Stomach (tissue), 9 donors: ENCODE data around the gene NFIC. TPM values are rescaled to one million over a fixed set of nuclear protein-coding genes. Genes with fewer than 3 reads are reported as not detected.

ENCODE experiments used
- DNase-seq, 2 donors: peaks; one replicate each; pipeline versions ENCODE4 v3.0.0 to v3.0.0-alpha.2; 2013 to 2019
- H3K27ac ChIP-seq, 5 donors: fragments of 200-600 bp in 4 of 5; sonication (generic) in 4 of 5; one replicate each; pipeline ENCODE4 v1.5.1; 2013 to 2019; ENCODE audit warnings: mild to moderate bottlenecking in 1 of 5, moderate library complexity in 1 of 5
- H3K27me3 ChIP-seq, 3 donors: fragments of 200-600 bp; sonication (generic); one replicate each; pipeline ENCODE4 v1.5.1; 2017 to 2019; ENCODE audit warnings: mixed run types in 1 of 3
- H3K36me3 ChIP-seq, 4 donors: fragments of 200-600 bp; sonication (generic); 1 replicate in 3 of 4; 2 replicates in 1 of 4; pipeline ENCODE4 v1.5.1; 2016 to 2019
- H3K4me1 ChIP-seq, 4 donors: fragments of 200-600 bp; sonication (generic); one replicate each; pipeline ENCODE4 v1.5.1; 2016 to 2019
- H3K4me3 ChIP-seq, 4 donors: fragments of 200-600 bp; sonication (generic) in 3 of 4; one replicate each; pipeline ENCODE4 v1.5.1; 2016 to 2019; ENCODE audit warnings: mild to moderate bottlenecking in 1 of 4
- H3K9me3 ChIP-seq, 4 donors: fragments of 200-600 bp; sonication (generic); one replicate each; pipeline ENCODE4 v1.5.1; 2016 to 2019
- CTCF ChIP-seq, 7 experiments: fragments of 450-650 bp in 4 of 7; fragments of 200-600 bp in 3 of 7; sonication (generic) in 3 of 7; IDR thresholded peaks; one replicate each; pipeline ENCODE4 v1.5.1; 2016 to 2019; ENCODE audit warnings: antibody characterized with exemption in 7 of 7, control low read depth in 2 of 7, mild to moderate bottlenecking in 1 of 7
- EP300 ChIP-seq: sonication (generic); formaldehyde crosslinking; IDR thresholded peaks from one replicate; pipeline ENCODE4 v1.6.1; 2017; ENCODE audit warnings: antibody characterized with exemption
- POLR2A ChIP-seq, 4 donors: fragments of 450-650 bp; IDR thresholded peaks; one replicate each; pipeline ENCODE4 v1.6.1; 2016; ENCODE audit warnings: antibody characterized with exemption in 4 of 4, control low read depth in 2 of 4, mild to moderate bottlenecking in 1 of 4, moderate library complexity in 1 of 4
- POLR2AphosphoS5 ChIP-seq, 3 donors: sonication (generic); formaldehyde crosslinking; IDR thresholded peaks; one replicate each; pipeline ENCODE4 v1.6.1; 2016; ENCODE audit warnings: antibody characterized with exemption in 3 of 3
- WGBS, 5 donors: extraction: QIAGEN DNeasy Blood & Tissue Kit in 3 of 5; methylation state at CpG; one replicate each; pipeline versions ENCODE4 v1.1.5 to v1.1.7; 2013 to 2018; 5-methylcytosine and 5-hydroxymethylcytosine counted together
- intact Hi-C: fragments of 100-400 bp; cut with DNase I; formaldehyde crosslinking; loops from one replicate; pipeline ENCODE4 v1.15.1; 2023; ENCODE audit warnings: low total_unique reads
- polyA plus RNA-seq, 3 donors: library from polyadenylated mRNA; stranded (reverse); fragments of 200-250 nt; gene quantifications; one replicate each; pipeline ENCODE4 v1.2.3, GENCODE V29; 2013
- total RNA-seq, 5 donors: library from RNA; depleted of rRNA; stranded (reverse); fragments of >200 nt; gene quantifications; one replicate each; pipeline versions ENCODE4 v1.1.0 to v1.2.3, GENCODE V29; 2014 to 2016
- donor health status: healthy with polysubstance abuse.
- donor health status: Bipolar disorder and iron deficiency.
- donor health status: healthy.

NFIC gene
- total and polyA plus RNA-seq, 8 donors: 16.7 to 251 (median 47.8) TPM

DNA sequence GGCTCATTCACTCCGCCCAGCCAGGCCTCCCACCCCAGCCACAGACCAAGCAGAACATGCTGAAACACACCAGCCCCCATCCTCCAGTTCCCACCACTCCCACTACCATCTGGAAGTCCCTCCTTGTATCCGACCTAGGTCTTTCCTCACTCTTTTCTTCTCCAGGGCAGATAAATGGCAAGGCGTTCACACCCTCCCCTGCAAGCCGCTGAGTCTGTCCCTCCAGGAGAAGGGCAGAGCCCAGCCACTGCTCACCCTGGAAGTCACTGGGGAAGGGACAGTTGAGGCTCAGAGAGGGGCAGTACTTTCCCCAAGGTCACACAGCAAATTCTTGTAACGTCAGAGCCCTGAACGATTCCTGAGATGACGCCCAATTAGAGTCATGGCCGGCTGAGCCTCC is 45.5 kb upstream of the NFIC start:
- H3K36me3 ChIP-seq: no peaks in the 10 kb centered on the region
- no peak overlapping the region for H3K4me3 ChIP-seq
- no peaks in the 10 kb centered on the region for H3K4me1 ChIP-seq
- DNase-seq: no peak
- TF ChIP-seq EP300 (no peak), POLR2A (IDR thresholded peaks at IDR 0.05) (no peak), CTCF (IDR thresholded peaks at IDR 0.05) (no peak), POLR2AphosphoS5 (IDR thresholded peaks at IDR 0.05) (no peak)
- H3K9me3 ChIP-seq: no peaks in the 10 kb centered on the region
- intact Hi-C loops: loop anchor here (5.0 kb wide), 1 partner anchor 151 kb away; no protein-coding TSS in a partner anchor
- H3K27ac ChIP-seq: no peak overlapping the region
- 59 to 72% (median 69%) methylated on average over 8 of the region's 8 CpGs for WGBS, 5 donors
- H3K27me3 ChIP-seq: peaks cover 0 to 58% (median 22%) of the 10 kb centered on the region in 3 donors

- TF ChIP-seq EP300: no peak
- no peak for TF ChIP-seq POLR2A (IDR thresholded peaks at IDR 0.05)
- TF ChIP-seq POLR2AphosphoS5 (IDR thresholded peaks at IDR 0.05): no peak
- no peak for TF ChIP-seq CTCF (IDR thresholded peaks at IDR 0.05)
- H3K4me1 ChIP-seq: peaks cover 0 to 2% (median under 1%) of the 10 kb centered on the region in 4 donors
- H3K27ac ChIP-seq: no peak overlapping the region
- intact Hi-C loops: loop anchor here (5.0 kb wide), 1 partner anchor 151 kb away; no protein-coding TSS in a partner anchor
- H3K9me3 ChIP-seq: no peaks in the 10 kb centered on the region
- H3K27me3 ChIP-seq: peaks cover 0 to 50% (median 22%) of the 10 kb centered on the region in 3 donors
- WGBS, 5 donors: 56 to 68% (median 64%) methylated on average over 6 of the region's 6 CpGs
- H3K36me3 ChIP-seq: no peaks in the 10 kb centered on the region
- no peak overlapping the region for H3K4me3 ChIP-seq
- no peak for DNase-seq
Measured at GRCh38 chr19:3321696-3322095, 44.7 kb upstream of the NFIC start.

GRCh38 chr19:3322199-3322978 is 44.0 kb upstream of the NFIC start:
- Histone ChIP-seq H3K27me3 (peaks cover 0 to 43% (median 22%) of the 10 kb centered on the region in 3 donors), H3K27ac (no peak overlapping the region), H3K9me3 (no peaks in the 10 kb centered on the region), H3K36me3 (no peaks in the 10 kb centered on the region), H3K4me1 (peaks cover 0 to 9% (median 4%) of the 10 kb centered on the region in 4 donors), H3K4me3 (no peak overlapping the region)
- WGBS, 5 donors: 72 to 85% (median 83%) methylated on average over 6 of the region's 6 CpGs
- DNase-seq: no peak
- intact Hi-C loops: loop anchor here (5.0 kb wide), 1 partner anchor 150 kb away; no protein-coding TSS in a partner anchor
- TF ChIP-seq POLR2AphosphoS5 (IDR thresholded peaks at IDR 0.05) (no peak), CTCF (IDR thresholded peaks at IDR 0.05) (no peak), POLR2A (IDR thresholded peaks at IDR 0.05) (no peak), EP300 (no peak)

DNA sequence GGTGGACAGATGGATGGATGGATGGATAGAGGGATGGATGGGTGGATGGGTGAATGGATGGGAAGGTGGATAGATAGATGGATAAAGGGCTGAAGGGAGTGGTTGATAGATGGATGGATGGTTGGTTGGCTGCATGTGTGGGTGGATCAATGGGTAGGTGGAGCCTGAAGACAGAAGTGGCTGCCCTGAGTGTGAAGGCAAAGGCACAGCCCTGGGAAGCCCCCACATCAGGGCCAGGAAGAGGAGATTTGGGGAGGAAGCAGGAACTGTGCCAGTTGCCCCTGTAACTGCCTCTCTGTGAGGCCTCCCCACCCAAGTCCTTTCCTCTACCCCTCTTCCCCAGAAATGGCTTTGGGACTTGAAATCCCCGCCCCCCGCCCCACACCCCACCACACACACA is 43.4 kb upstream of the NFIC start:
- Histone ChIP-seq H3K9me3 (no peaks in the 10 kb centered on the region), H3K4me1 (peaks cover 0 to 13% (median 5%) of the 10 kb centered on the region in 4 donors), H3K27me3 (peaks cover 0 to 37% (median 22%) of the 10 kb centered on the region in 3 donors), H3K36me3 (no peaks in the 10 kb centered on the region), H3K27ac (no peak overlapping the region), H3K4me3 (no peak overlapping the region)
- 34 to 61% (median 39%) methylated on average over 2 of the region's 2 CpGs; no CpG with 5 or more reads in 1 of the 5 donors for WGBS, 5 donors
- TF ChIP-seq CTCF (IDR thresholded peaks at IDR 0.05): no peak
- no peak for TF ChIP-seq POLR2A (IDR thresholded peaks at IDR 0.05)
- TF ChIP-seq POLR2AphosphoS5 (IDR thresholded peaks at IDR 0.05): no peak
- no peak for TF ChIP-seq EP300
- no peak for DNase-seq
- intact Hi-C loops: loop anchor here (5.0 kb wide), 1 partner anchor 149 kb away; no protein-coding TSS in a partner anchor
